Left ventricle myocardium inferior (tissue), 1 donor: Measurements from ENCODE around the gene MLST8. TPM values are rescaled to one million over a fixed set of nuclear protein-coding genes. Genes with fewer than 3 reads are reported as not detected.
A peak's percentile ranks its signal among the peaks of the same experiment; 100 is the strongest.

Experiments
- DNase-seq: peaks from one replicate; pipeline ENCODE4 v3.0.0-alpha.2; 2020
- H3K27ac ChIP-seq: fragments of 200-600 bp; replicated peaks from 2 replicates; pipeline ENCODE4 v1.8.0; 2021
- H3K27me3 ChIP-seq: fragments of 200-600 bp; 2 replicates; pipeline ENCODE4 v1.8.0; 2021; ENCODE audit warnings: low read depth
- H3K36me3 ChIP-seq: fragments of 200-600 bp; 2 replicates; pipeline ENCODE4 v1.8.0; 2021
- H3K4me1 ChIP-seq: fragments of 200-600 bp; 2 replicates; pipeline ENCODE4 v1.8.0; 2021
- H3K4me3 ChIP-seq: fragments of 200-600 bp; 2 replicates; pipeline ENCODE4 v1.8.0; 2021; ENCODE audit warnings: mild to moderate bottlenecking, moderate library complexity
- H3K9me3 ChIP-seq: fragments of 200-600 bp; replicated peaks from 2 replicates; pipeline ENCODE4 v1.8.0; 2021
- intact Hi-C: fragments of 100-400 bp; cut with micrococcal nuclease; formaldehyde crosslinking; loops from one replicate; pipeline ENCODE4 v1.11.0; 2022
- total RNA-seq: library from RNA; stranded (reverse); fragmentation: NEBNext Ultra II Directional; extraction: Animal tissue kit (Norgen Biotek cat#: 25700); gene quantifications from one replicate; pipeline ENCODE4 v1.2.1, GENCODE V29; 2021
- TF ChIP-seq, protein P1 (sequence below): fragments of 200-600 bp; IDR thresholded peaks from 2 replicates; pipeline ENCODE4 v1.8.0; 2021; ENCODE audit warnings: antibody characterized with exemption, mild to moderate bottlenecking, borderline replicate concordance
- donor health status: DM: no; HTN: yes; CAD: no; lungs with severe emphysema.

Gene MLST8
- total RNA-seq, 1 donor from 2014 or later = 27.3 TPM

DNA sequence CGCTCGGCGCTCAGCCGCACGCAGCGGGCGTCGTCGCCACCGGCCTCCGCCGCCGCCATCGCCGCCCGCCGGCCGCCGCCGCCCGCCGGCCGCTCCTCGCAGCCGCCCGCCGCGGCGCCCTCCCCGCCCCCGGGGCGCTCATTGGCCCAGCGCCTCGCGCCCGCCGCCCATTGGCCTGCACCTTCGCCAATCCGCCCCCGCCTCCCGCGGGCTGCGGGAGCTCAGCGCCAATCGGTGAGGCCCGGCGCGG lies 9.4 kb downstream of the MLST8 start, which contains the start of gene PGP:
Gene PGP, minus strand, starts transcription at position 122 of the 250 bp plus-strand sequence. Its CDS starts 63 bp downstream, at position 59.
- intact Hi-C loops = no loop called here
- Histone ChIP-seq H3K27me3 (no peaks in the 10 kb centered on the region), H3K4me3 (peak within 1 kb of the TSS; percentile 95), H3K27ac (peak within 1 kb of the TSS; percentile 98), H3K36me3 (peaks cover 1% of the 10 kb centered on the region), H3K4me1 (peaks cover 52% of the 10 kb centered on the region), H3K9me3 (no peaks in the 10 kb centered on the region)
- no peak for DNase-seq
- TF ChIP-seq, protein P1, sequence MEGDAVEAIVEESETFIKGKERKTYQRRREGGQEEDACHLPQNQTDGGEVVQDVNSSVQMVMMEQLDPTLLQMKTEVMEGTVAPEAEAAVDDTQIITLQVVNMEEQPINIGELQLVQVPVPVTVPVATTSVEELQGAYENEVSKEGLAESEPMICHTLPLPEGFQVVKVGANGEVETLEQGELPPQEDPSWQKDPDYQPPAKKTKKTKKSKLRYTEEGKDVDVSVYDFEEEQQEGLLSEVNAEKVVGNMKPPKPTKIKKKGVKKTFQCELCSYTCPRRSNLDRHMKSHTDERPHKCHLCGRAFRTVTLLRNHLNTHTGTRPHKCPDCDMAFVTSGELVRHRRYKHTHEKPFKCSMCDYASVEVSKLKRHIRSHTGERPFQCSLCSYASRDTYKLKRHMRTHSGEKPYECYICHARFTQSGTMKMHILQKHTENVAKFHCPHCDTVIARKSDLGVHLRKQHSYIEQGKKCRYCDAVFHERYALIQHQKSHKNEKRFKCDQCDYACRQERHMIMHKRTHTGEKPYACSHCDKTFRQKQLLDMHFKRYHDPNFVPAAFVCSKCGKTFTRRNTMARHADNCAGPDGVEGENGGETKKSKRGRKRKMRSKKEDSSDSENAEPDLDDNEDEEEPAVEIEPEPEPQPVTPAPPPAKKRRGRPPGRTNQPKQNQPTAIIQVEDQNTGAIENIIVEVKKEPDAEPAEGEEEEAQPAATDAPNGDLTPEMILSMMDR = no peak

DNA sequence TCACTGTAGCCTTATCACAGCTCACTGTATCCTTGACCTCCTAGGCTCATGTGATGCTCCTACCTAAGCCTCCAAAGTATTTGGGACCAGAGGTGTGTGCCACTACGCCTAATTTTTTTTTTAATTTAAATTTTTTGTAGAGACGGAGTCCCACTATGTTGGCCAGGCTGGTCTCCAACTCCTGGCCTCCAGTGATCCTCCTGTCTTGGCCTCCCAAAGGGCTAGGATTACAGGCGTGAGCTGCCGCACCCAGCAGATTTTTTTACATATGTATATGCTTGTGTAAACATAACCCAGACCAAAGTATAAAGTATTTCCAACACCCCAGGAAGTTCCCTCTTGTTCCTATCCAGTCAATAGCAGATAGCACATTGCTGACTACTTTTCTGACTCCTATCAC lies 11.1 kb downstream of the MLST8 start:
- DNase-seq = no peak
- TF ChIP-seq, protein P1 = no peak
- Histone ChIP-seq H3K36me3 (no peaks in the 10 kb centered on the region), H3K4me1 (peaks cover 40% of the 10 kb centered on the region), H3K27ac (no peak overlapping the region), H3K27me3 (no peaks in the 10 kb centered on the region), H3K4me3 (no peak overlapping the region), H3K9me3 (no peaks in the 10 kb centered on the region)
- intact Hi-C loops = no loop called here

DNA sequence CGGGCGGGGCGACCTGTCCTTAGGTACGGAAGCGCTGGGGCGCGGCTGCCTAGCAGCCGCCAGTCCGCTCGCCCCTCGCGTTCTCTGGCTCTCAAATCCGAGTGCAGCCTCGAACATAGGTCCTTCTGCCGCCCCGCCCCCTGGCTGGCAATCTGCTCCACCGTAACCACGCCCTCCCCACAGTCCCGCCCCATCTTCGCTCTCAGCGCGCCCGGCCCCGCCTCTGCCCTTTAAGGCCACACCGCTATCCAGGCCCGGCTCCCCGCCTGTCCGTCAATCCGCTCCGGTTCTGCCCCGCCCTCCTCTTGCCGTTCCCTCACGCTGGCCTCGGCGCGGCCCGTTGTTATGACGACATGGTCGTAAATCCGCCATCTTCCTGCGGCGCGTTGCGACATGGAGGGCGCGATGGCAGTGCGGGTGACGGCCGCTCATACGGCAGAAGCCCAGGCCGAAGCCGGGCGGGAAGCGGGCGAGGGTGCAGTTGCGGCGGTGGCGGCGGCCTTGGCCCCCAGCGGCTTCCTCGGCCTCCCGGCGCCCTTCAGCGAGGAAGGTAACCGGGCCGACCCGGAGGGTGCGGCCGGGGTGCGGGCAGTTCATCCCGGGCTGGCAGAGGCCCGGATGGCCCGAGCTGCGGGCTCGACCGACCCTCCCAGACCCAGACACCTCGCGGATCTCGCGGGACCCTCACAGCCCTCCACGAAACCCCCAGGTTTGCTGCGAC lies 18.1 kb downstream of the MLST8 start, which contains the start of gene E4F1:
Gene E4F1, plus strand, starts transcription at position 371 of the 721 bp plus-strand sequence. Its CDS starts 23 bp downstream, at position 394.
- H3K27ac ChIP-seq = peak within 1 kb of the TSS; percentile 87
- peak; percentile 100 for DNase-seq
- H3K36me3 ChIP-seq = peaks cover 15% of the 10 kb centered on the region
- intact Hi-C loops = no loop called here
- TF ChIP-seq, protein P1 = peak; percentile 42
- peaks cover 42% of the 10 kb centered on the region for H3K4me1 ChIP-seq
- no peaks in the 10 kb centered on the region for H3K9me3 ChIP-seq
- H3K4me3 ChIP-seq = peak within 1 kb of the TSS; percentile 93
- no peaks in the 10 kb centered on the region for H3K27me3 ChIP-seq

DNA sequence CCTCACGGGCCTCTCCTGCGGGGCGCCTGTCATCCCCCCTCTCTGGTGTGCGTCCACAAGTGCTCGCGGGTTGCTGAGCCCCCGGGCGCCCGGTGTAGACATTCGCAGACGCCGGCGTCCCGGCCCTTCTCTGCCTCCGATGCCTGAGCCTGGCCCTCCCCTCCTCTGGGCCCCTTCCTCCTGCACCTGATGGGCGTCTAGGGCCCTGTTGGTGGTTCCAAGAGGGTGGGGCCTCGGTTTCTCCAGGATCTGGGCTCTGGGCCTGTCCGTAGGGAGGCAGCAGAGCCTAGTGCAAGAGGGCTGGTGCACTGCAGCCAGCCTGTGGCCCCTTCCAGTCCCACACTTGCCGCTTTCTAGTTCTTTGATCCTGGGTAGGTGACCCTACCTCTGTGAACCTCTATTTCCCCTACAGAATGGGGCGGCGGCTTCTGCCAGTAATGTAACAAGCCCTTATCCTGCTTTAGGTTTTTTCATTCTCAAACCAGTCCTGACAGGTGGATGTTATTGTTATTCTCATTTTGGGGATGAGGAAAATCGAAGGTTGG lies 18.8 kb downstream of the MLST8 start:
- Histone ChIP-seq H3K9me3 (no peaks in the 10 kb centered on the region), H3K4me1 (peaks cover 42% of the 10 kb centered on the region), H3K4me3 (peak overlapping the region; percentile 93), H3K27me3 (no peaks in the 10 kb centered on the region), H3K36me3 (peaks cover 21% of the 10 kb centered on the region), H3K27ac (peak overlapping the region; percentile 87)
- intact Hi-C loops = no loop called here
- TF ChIP-seq, protein P1 = no peak
- DNase-seq = no peak

DNA sequence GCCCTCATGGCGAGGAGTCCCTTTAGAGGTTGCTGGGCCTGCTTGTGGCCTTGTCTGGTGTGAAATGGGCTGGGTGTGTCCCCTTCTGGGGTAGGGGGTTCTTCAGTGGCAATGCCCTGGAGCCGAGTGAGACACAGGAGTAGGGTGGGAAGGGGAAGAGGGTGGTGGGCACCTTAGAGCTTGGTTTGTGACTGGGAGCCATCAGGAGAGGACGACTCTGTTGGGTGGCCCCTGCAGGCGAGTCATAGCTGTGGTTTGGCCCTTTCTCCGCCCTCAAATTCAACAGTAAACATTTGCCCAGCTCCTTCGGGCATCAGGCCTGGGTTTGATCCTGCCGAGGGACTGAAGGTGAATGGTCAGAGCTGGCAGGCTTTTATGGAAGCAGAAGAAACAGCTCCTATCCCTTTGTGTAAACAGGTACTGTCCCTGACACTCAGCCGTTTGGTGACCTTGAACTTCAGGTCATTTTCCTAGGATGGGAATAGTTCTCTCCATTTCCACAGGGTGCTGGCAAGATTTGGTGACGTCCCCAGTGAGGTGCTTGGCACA lies 21.1 kb downstream of the MLST8 start:
- peaks cover 42% of the 10 kb centered on the region for H3K4me1 ChIP-seq
- TF ChIP-seq, protein P1 = no peak
- H3K9me3 ChIP-seq = no peaks in the 10 kb centered on the region
- intact Hi-C loops = no loop called here
- no peak for DNase-seq
- H3K4me3 ChIP-seq = no peak overlapping the region
- peak overlapping the region; percentile 38 for H3K27ac ChIP-seq
- H3K36me3 ChIP-seq = peaks cover 39% of the 10 kb centered on the region
- no peaks in the 10 kb centered on the region for H3K27me3 ChIP-seq
